GM10248 (cell line): ENCODE data around the gene CTCFL.

Source experiments
- CTCF ChIA-PET: fragments of 300-600 bp; sonication (Branson Sonifier 250); formaldehyde crosslinking; extraction: SDS; loops from one replicate; lab custom pipeline; 2021; ENCODE audit warnings: antibody characterized with exemption; lab: Yijun Ruan, JAX
- POLR2A ChIA-PET: fragments of 350-650 bp; sonication (Branson Sonifier 250); formaldehyde crosslinking; extraction: SDS; loops from one replicate; lab custom pipeline; 2020; ENCODE audit warnings: antibody characterized with exemption; lab: Yijun Ruan, JAX
- DNase-seq: peaks from one replicate; pipeline ENCODE4 v3.0.0; 2012; ENCODE audit errors: extremely low spot score
- TF ChIP-seq, protein P1 (sequence below): IDR thresholded peaks from 2 replicates; pipeline ENCODE4 v1.5.1; 2012; ENCODE audit warnings: mild to moderate bottlenecking, low read depth; ENCODE audit errors: extremely low read depth, missing control alignments, control extremely low read depth

CTCFL gene

GRCh38 chr20:57560554-57561355 is 35.8 kb upstream of the CTCFL start, which contains the start of gene PCK1:
Gene PCK1, plus strand, starts transcription at chr20:57561110. Its CDS starts 302 bp downstream, at chr20:57561412.
- CTCF ChIA-PET, result interaction anchor here (0.9 to 1.5 kb wide), 4 partner anchors 12 to 30 kb away, joined by 3 to 5 read pairs (median 3); no protein-coding TSS in a partner anchor
- POLR2A ChIA-PET, result no interaction called here
- DNase-seq, result no peak
- TF ChIP-seq, protein P1, sequence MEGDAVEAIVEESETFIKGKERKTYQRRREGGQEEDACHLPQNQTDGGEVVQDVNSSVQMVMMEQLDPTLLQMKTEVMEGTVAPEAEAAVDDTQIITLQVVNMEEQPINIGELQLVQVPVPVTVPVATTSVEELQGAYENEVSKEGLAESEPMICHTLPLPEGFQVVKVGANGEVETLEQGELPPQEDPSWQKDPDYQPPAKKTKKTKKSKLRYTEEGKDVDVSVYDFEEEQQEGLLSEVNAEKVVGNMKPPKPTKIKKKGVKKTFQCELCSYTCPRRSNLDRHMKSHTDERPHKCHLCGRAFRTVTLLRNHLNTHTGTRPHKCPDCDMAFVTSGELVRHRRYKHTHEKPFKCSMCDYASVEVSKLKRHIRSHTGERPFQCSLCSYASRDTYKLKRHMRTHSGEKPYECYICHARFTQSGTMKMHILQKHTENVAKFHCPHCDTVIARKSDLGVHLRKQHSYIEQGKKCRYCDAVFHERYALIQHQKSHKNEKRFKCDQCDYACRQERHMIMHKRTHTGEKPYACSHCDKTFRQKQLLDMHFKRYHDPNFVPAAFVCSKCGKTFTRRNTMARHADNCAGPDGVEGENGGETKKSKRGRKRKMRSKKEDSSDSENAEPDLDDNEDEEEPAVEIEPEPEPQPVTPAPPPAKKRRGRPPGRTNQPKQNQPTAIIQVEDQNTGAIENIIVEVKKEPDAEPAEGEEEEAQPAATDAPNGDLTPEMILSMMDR, result no peak

- TF ChIP-seq, protein P1, result no peak
- DNase-seq, result no peak
- ChIA-PET CTCF (interaction anchor here (1.3 to 1.5 kb wide), 2 partner anchors 22 to 29 kb away, joined by 3 read pairs; no protein-coding TSS in a partner anchor), POLR2A (no interaction called here)
Measured at GRCh38 chr20:57559658-57560553, 35.0 kb upstream of the CTCFL start.

DNA sequence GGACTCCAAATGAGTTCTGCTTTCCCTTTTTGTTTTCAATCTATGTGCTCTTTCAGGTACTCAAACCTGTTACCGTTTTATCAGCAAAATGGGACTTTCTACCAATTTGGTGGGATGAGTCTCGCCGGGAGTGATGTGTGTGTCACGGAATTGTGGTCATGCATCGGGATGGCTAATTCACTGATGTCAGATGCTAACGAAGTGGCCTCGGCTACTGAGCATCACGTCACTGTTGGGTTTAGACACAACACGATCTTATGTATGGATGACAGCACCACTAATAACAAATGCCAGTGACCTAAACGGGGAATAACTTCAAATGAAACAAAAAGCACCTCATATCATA is 34.3 kb upstream of the CTCFL start:
- ChIA-PET POLR2A (no interaction called here), CTCF (no interaction called here)
- DNase-seq, result no peak
- TF ChIP-seq, protein P1, result no peak

DNA sequence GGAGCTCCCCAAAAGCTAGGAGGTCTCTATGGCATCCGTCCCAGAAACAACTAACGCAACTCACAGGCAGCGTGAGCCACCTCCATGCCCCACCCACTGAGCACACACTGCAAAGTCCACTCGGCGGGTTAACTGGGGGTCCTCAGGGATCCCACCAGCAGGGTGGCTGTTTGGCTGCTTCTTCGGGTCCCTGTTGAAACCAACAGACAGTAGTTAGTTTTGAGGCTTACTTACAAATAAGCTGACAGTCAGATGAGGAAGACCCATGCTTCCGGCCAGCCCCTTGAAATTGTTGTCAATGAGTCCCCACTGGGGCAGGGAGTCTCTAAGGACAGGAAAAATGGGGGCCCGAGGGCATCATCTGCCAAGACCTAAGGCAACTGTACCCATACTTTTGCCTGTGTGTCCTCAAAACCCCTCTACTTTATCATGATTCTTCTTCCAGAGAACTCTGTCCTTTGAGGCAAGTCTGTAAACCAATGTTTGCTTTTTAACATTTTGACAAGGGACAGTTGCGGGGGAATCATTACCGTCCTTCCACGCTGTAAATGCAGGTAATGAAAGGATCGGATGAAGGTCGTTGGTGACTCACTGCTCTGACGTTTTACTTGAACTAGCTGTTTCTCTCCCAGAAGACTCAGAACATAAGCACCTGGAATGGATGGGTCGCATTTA is 33.8 kb upstream of the CTCFL start:
- ChIA-PET POLR2A (no interaction called here), CTCF (no interaction called here)
- TF ChIP-seq, protein P1, result no peak
- no peak for DNase-seq

DNA sequence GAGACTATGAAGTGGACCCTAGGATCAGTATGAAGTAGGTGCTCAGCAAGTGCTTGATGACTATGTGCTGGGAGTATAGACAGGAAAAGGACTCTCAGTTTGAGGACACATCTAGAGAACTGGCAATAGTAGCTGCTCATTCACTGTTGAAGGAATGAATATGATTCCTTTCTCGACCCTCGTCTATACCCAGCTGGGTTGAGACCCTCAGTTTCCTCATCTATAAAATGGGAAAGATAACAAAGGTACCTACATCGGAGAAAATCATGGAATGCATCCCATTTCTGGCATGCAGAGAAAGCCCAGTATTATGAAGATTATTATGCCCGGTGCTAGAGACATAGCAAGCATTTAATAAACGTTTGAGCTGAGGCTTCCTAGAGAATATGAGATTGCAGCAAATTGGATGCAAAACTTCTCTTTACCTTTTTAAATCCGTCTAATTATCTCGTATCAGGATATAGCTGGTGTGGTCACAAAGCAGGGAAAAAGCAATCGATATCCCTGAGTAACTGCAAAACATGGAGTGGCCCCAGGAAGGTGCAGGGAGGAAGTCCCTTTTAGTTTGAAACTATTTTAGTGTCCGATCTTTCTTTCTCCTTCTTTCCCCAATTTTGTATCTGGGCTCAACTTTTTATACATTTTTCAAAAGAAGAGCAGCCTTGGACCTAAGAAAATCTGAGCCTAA is 33.1 kb upstream of the CTCFL start:
- ChIA-PET POLR2A (no interaction called here), CTCF (no interaction called here)
- TF ChIP-seq, protein P1, result no peak
- DNase-seq, result no peak

GRCh38 chr20:57556980-57557274 is 32.0 kb upstream of the CTCFL start:
- ChIA-PET POLR2A (no interaction called here), CTCF (no interaction called here)
- TF ChIP-seq, protein P1, result no peak
- DNase-seq, result no peak
